DOHH2 (cell line): ENCODE data around the gene DOCK4.

Experiments
- H3F3A ChIP-seq: fragments of 200-600 bp; sonication (generic), shearing (Covaris generic); 2 replicates; pipeline ENCODE4 v1.6.0; 2016; ENCODE audit warnings: antibody characterized with exemption, mild to moderate bottlenecking; ENCODE audit not compliant: control insufficient read depth, insufficient read depth
- H3K27ac ChIP-seq: fragments of 200-600 bp; sonication (generic); 2 replicates; pipeline ENCODE4 v1.5.1; 2014; ENCODE audit warnings: low read depth, mild to moderate bottlenecking, low read length, moderate library complexity
- H3K27me3 ChIP-seq: fragments of 200-600 bp; sonication (generic); 2 replicates; pipeline ENCODE4 v1.6.1; 2014; ENCODE audit warnings: mild to moderate bottlenecking, low read length, mixed read lengths; ENCODE audit not compliant: control insufficient read depth
- H3K36me3 ChIP-seq: fragments of 200-600 bp; sonication (generic); 2 replicates; pipeline ENCODE4 v1.6.1; 2014; ENCODE audit warnings: mild to moderate bottlenecking, low read length, moderate library complexity, mixed read lengths; ENCODE audit not compliant: control insufficient read depth
- H3K4me1 ChIP-seq: fragments of 200-600 bp; sonication (generic); 2 replicates; pipeline ENCODE4 v1.6.1; 2014; ENCODE audit warnings: mild to moderate bottlenecking, low read length, mixed read lengths; ENCODE audit not compliant: control insufficient read depth
- H3K4me2 ChIP-seq: fragments of 200-600 bp; sonication (generic); 2 replicates; pipeline ENCODE4 v1.6.0; 2014; ENCODE audit warnings: mild to moderate bottlenecking, low read length, moderate library complexity
- H3K4me3 ChIP-seq: fragments of 200-600 bp; sonication (generic); 2 replicates; pipeline ENCODE4 v1.5.1; 2014; ENCODE audit warnings: mild to moderate bottlenecking, low read length, mixed read lengths
- H3K79me2 ChIP-seq: fragments of 200-600 bp; sonication (generic); 2 replicates; pipeline ENCODE4 v1.6.1; 2014; ENCODE audit warnings: mild to moderate bottlenecking, low read length, mixed read lengths; ENCODE audit not compliant: control insufficient read depth
- H3K9me2 ChIP-seq: fragments of 200-600 bp; sonication (generic); replicated peaks from 2 replicates; pipeline ENCODE4 v1.6.1; 2014; ENCODE audit warnings: mild to moderate bottlenecking, low read length, mixed read lengths; ENCODE audit not compliant: control insufficient read depth
- H3K9me3 ChIP-seq: fragments of 200-600 bp; sonication (generic); 2 replicates; pipeline ENCODE4 v1.6.1; 2014; ENCODE audit warnings: antibody characterized with exemption, low read length, mixed read lengths; ENCODE audit not compliant: control insufficient read depth, insufficient read depth
- H4K20me1 ChIP-seq: fragments of 200-600 bp; sonication (generic); 2 replicates; pipeline ENCODE4 v1.6.0; 2014; ENCODE audit warnings: low read depth, mild to moderate bottlenecking, antibody characterized with exemption, low read length, moderate library complexity; ENCODE audit not compliant: control insufficient read depth, insufficient read depth
- CTCF ChIP-seq: fragments of 200-600 bp; sonication (generic); IDR thresholded peaks from one replicate; pipeline ENCODE4 v1.5.1; 2014; ENCODE audit warnings: antibody characterized with exemption, mild to moderate bottlenecking, low read depth, low read length; ENCODE audit not compliant: poor library complexity, severe bottlenecking
- EZH2phosphoT487 ChIP-seq: fragments of 200-600 bp; sonication (generic); IDR thresholded peaks from 2 replicates; pipeline ENCODE4 v1.6.1; 2017; ENCODE audit warnings: borderline replicate concordance, mild to moderate bottlenecking, antibody characterized with exemption, low read length, moderate library complexity, mixed read lengths

The DOCK4 gene

GRCh38 chr7:111734954-111735660 lies 471.1 kb downstream of the DOCK4 start:
- no peak overlapping the region for H3K4me2 ChIP-seq
- TF ChIP-seq EZH2phosphoT487 (no peak), CTCF (no peak)
- no peak overlapping the region for H3K4me3 ChIP-seq
- H3K4me1 ChIP-seq: no peaks in the 10 kb centered on the region
- H3K9me2 ChIP-seq: no peaks in the 10 kb centered on the region
- no peaks in the 10 kb centered on the region for H3F3A ChIP-seq
- H3K36me3 ChIP-seq: no peaks in the 10 kb centered on the region
- H3K27ac ChIP-seq: no peak overlapping the region
- H3K9me3 ChIP-seq: no peaks in the 10 kb centered on the region
- peaks cover 7% of the 10 kb centered on the region for H3K27me3 ChIP-seq
- no peaks in the 10 kb centered on the region for H4K20me1 ChIP-seq
- H3K79me2 ChIP-seq: no peaks in the 10 kb centered on the region

GRCh38 chr7:111732923-111733322 lies 473.3 kb downstream of the DOCK4 start:
- Histone ChIP-seq H3K27me3 (peaks cover 7% of the 10 kb centered on the region), H3K27ac (no peak overlapping the region), H3K4me2 (no peak overlapping the region), H3K4me3 (no peak overlapping the region), H3K36me3 (no peaks in the 10 kb centered on the region), H3K9me3 (no peaks in the 10 kb centered on the region), H3K79me2 (no peaks in the 10 kb centered on the region), H3F3A (no peaks in the 10 kb centered on the region), H4K20me1 (no peaks in the 10 kb centered on the region), H3K4me1 (no peaks in the 10 kb centered on the region), H3K9me2 (no peaks in the 10 kb centered on the region)
- TF ChIP-seq EZH2phosphoT487 (no peak), CTCF (no peak)

GRCh38 chr7:111730476-111731300 lies 475.5 kb downstream of the DOCK4 start:
- H4K20me1 ChIP-seq: no peaks in the 10 kb centered on the region
- H3K36me3 ChIP-seq: no peaks in the 10 kb centered on the region
- no peaks in the 10 kb centered on the region for H3K79me2 ChIP-seq
- H3K4me2 ChIP-seq: no peak overlapping the region
- H3K27ac ChIP-seq: no peak overlapping the region
- H3K9me2 ChIP-seq: no peaks in the 10 kb centered on the region
- no peaks in the 10 kb centered on the region for H3F3A ChIP-seq
- no peaks in the 10 kb centered on the region for H3K27me3 ChIP-seq
- no peaks in the 10 kb centered on the region for H3K4me1 ChIP-seq
- H3K9me3 ChIP-seq: no peaks in the 10 kb centered on the region
- no peak overlapping the region for H3K4me3 ChIP-seq
- peak; percentile 81 for TF ChIP-seq CTCF
- TF ChIP-seq EZH2phosphoT487: no peak
